ENCODE measurements around the gene HDAC9.

DNA sequence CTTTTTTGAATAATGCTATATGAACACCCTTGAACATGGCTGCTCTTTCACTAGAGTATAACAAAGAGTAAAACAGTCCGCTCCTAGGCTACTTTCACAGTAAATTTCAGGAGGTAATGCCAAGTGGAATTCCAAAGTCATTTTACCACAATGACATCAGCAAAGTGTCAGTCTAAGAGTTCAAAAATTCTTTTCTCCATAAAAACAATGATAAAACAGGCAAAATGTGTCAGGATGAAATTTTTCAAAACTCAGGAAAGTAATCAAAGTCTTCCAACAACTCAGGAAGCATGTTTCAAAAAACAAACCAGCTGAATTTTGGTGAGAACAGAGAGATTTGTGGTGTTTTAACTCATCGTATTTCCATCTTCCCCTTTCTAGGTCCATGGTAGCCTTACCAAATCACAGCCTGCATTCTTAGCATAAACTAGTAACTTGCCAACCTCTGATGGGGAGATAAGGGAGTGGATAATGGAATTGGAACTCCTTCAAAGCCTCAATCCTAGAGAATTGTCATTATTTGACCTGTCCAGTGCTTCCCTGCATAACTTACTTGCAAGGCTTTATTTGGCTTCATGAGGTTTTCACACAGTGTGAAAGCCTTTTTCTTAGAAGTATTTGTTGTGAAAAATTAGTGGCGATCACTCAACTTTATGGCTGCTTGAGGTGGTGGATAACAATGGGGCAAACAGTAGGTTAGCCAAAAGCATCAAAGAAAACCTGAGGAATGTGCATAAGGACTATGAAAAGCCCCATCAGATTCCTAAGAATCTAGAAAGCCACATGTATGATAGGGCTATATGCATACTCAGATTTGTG, 302.7 kb downstream of the HDAC9 start:
- TF ChIP-seq CTCF (conservative IDR thresholded peaks at IDR 0.05; ENCODE audit: low read depth, low read length), result no peak
- TF ChIP-seq EZH2 (IDR thresholded peaks at IDR 0.05; ENCODE audit: borderline replicate concordance, low read depth, low read length, poor library complexity, severe bottlenecking), result no peak
